Adrenal gland (tissue), 5 donors: ENCODE data around the gene HBG1.

Source experiments
- POLR2A ChIP-seq, 2 donors: fragments of 450-650 bp; IDR thresholded peaks; one replicate each; pipeline ENCODE4 v1.6.1; 2017; ENCODE audit warnings: antibody characterized with exemption in 2 of 2, mild to moderate bottlenecking in 2 of 2, moderate library complexity in 1 of 2
- TF ChIP-seq, protein P1 (sequence below), 6 experiments: fragments of 450-650 bp in 4 of 6; fragments of 200-600 bp in 2 of 6; sonication (generic) in 1 of 6; IDR thresholded peaks; 1 replicate in 5 of 6; 2 replicates in 1 of 6; pipeline versions ENCODE4 v1.5.1 to v1.8.0; 2016 to 2021; ENCODE audit warnings: antibody characterized with exemption in 6 of 6, mild to moderate bottlenecking in 2 of 6, moderate library complexity in 1 of 6
- donor health status: DM: no; HTN: no; CAD: no.

DNA sequence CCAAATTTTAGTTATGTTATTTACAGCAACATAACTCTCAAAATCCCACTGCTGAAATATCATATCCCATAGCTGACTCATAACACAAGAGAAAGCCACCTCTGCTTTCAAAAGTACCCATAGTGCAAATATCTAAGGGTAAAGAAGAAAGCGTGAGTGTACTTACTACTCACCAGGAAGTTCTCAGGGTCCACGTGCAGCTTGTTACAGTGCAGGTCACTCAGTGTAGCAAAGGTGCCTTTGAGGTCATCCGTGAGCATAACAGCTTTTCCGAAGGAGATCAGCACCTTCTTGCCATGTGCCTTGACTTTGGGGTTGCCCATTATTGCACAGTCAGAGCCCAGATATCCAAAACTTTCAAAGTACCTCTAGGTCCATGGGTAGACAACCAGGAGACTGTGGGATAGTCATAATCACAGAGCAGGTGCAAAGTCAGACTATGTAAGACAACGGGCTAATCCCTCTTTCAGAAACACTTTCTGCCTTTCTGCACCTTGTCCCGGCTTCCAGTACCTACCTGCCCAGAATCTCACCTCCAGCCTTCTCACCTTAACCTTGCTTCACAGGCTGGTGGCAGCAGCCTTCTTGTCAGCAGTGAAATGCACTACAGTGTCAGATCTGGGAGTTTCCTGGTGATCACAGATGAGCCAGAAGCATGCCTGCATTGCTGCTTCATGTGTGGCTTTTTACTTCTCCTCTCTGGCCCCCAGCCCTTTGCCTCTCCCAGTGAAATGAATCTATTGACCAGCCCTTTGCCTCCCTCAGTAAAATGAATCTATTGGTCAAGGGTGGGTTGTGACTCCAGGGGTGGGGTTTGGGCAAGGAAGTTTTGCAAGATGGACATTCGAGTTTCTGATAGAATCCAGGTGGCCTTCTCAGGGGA is 6.5 kb downstream of the HBG1 start:
- TF ChIP-seq, protein P1, sequence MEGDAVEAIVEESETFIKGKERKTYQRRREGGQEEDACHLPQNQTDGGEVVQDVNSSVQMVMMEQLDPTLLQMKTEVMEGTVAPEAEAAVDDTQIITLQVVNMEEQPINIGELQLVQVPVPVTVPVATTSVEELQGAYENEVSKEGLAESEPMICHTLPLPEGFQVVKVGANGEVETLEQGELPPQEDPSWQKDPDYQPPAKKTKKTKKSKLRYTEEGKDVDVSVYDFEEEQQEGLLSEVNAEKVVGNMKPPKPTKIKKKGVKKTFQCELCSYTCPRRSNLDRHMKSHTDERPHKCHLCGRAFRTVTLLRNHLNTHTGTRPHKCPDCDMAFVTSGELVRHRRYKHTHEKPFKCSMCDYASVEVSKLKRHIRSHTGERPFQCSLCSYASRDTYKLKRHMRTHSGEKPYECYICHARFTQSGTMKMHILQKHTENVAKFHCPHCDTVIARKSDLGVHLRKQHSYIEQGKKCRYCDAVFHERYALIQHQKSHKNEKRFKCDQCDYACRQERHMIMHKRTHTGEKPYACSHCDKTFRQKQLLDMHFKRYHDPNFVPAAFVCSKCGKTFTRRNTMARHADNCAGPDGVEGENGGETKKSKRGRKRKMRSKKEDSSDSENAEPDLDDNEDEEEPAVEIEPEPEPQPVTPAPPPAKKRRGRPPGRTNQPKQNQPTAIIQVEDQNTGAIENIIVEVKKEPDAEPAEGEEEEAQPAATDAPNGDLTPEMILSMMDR (IDR thresholded peaks at IDR 0.05) = no peak
- TF ChIP-seq POLR2A (IDR thresholded peaks at IDR 0.05) = no peak
